MG63 (cell line): Measurements from ENCODE around the gene VPS39. TPM values are rescaled to one million over a fixed set of nuclear protein-coding genes. Genes with fewer than 3 reads are reported as not detected.

ENCODE experiments used
- DNase-seq: peaks from one replicate; pipeline ENCODE4 v3.0.0-alpha.2; 2020
- H3K27me3 ChIP-seq: fragments of 250-450 bp; sonication (Bioruptor Pico); 2 replicates; pipeline ENCODE4 v1.5.1; 2020; ENCODE audit warnings: mild to moderate bottlenecking, moderate library complexity
- H3K36me3 ChIP-seq: fragments of 250-450 bp; sonication (Bioruptor Pico); 2 replicates; pipeline ENCODE4 v1.5.1; 2020; ENCODE audit warnings: mild to moderate bottlenecking, moderate library complexity
- H3K4me3 ChIP-seq: fragments of 250-450 bp; sonication (Bioruptor Pico); 2 replicates; pipeline ENCODE4 v1.5.1; 2020; ENCODE audit warnings: mild to moderate bottlenecking, moderate library complexity
- H3K9me3 ChIP-seq: fragments of 250-450 bp; sonication (Bioruptor Pico); 2 replicates; pipeline ENCODE4 v1.5.1; 2020; ENCODE audit warnings: mild to moderate bottlenecking, moderate library complexity
- total RNA-seq: library from RNA; depleted of rRNA; stranded (reverse); fragments of >200 nt; shearing (Covaris generic); gene quantifications from 2 replicates; pipeline ENCODE4 v1.2.3, GENCODE V29; 2014; ENCODE audit warnings: low replicate concordance

The VPS39 gene
- total RNA-seq, 1 experiment from 2014 or later = 8.7 TPM

DNA sequence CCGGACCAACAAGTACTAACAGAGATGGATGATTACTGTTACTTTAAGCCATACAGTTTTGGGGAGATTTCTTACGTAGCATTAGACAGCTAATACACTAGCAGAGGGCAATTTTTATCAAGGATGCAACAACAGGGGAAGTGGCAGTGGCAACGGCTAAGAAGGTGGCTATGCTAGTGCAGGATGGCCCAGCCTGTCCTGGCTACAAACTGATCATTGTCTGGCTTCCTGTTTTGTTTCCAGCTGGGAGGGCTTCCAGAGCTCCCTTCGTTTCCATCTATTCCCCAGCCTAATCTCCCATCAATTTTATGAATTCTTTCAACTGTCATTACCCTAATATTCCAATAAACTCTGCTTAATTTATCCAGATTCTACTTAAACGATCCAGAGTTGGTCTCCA is 35.6 kb downstream of the VPS39 start:
- H3K4me3 ChIP-seq = no peak overlapping the region
- no peak for DNase-seq
- no peaks in the 10 kb centered on the region for H3K27me3 ChIP-seq
- peaks cover 16% of the 10 kb centered on the region for H3K36me3 ChIP-seq
- H3K9me3 ChIP-seq = no peaks in the 10 kb centered on the region

DNA sequence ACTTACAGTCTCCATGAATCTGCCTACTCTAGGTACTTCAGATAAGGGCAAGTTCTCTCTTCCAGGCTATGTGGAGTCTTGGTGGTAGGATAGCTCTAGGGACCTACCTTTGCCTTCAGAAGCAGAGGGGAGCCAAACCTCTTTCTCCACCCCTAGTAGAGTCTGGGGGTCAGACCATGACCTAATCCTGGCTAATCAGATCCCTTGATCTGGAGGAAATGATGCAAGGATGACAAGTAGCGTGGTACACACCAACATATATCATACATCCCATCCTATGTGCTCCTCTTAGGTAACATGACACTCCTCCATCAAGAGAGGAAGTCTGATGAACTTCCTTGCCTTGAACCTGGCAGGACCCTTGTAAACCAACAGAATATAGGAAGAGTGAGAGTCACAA is 36.3 kb downstream of the VPS39 start:
- no peaks in the 10 kb centered on the region for H3K27me3 ChIP-seq
- peaks cover 18% of the 10 kb centered on the region for H3K36me3 ChIP-seq
- DNase-seq = no peak
- no peak overlapping the region for H3K4me3 ChIP-seq
- no peaks in the 10 kb centered on the region for H3K9me3 ChIP-seq

DNA sequence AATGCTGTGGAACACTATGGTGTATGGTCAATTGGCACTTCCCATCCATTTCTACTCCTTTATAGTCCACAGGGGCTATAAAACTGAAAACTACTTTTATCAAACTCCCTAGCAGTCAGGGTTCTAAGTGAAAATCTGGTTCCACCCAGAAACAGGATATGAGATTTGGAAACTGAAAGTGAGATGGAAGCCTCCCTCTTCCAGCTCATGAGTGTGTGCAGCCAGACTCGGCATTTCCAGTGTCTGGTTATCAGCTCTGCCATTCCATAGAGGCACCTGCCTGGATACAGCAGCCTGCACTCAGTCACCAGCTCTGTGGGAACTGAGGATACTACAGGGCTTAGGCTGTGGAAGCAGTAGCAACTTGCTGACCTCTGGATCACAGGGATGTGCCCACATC is 37.0 kb downstream of the VPS39 start:
- Histone ChIP-seq H3K27me3 (no peaks in the 10 kb centered on the region), H3K9me3 (no peaks in the 10 kb centered on the region), H3K36me3 (peaks cover 19% of the 10 kb centered on the region), H3K4me3 (no peak overlapping the region)
- DNase-seq = no peak

DNA sequence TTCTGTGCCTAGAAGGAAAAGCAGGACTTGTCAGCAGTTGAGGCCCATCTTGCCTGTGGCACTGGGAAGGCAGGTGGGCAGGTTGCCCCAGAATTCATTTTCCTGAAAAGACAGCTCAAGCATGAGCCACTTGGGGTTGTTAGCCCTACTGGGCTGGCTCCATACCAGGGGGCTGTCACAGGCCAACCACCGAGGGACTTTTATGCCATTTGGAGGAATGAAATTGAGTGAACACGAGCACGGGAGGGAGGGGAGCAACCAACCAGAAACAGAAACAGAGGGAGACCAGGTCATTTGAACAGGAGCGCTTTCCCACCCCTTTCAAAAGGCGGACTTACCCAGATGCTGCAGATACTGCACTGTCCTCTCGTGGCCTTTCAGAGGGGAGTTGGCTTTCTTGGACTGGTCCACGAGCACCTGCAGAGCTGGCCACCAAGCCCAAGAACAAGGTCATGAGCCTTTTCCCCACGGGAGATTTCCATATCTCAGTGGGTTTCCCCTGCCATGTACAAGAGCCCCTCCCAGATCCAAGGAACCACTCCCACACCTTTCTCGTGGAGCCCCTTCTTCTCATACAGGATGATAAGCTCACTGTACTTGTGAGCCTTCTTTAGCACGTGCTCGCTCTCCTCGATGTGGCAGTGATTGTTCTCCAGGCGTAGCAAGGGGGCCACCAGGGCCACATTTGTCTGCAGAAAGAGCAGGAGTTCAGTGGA is 41.7 kb downstream of the VPS39 start:
- no peaks in the 10 kb centered on the region for H3K27me3 ChIP-seq
- H3K36me3 ChIP-seq = peaks cover 24% of the 10 kb centered on the region

DNA sequence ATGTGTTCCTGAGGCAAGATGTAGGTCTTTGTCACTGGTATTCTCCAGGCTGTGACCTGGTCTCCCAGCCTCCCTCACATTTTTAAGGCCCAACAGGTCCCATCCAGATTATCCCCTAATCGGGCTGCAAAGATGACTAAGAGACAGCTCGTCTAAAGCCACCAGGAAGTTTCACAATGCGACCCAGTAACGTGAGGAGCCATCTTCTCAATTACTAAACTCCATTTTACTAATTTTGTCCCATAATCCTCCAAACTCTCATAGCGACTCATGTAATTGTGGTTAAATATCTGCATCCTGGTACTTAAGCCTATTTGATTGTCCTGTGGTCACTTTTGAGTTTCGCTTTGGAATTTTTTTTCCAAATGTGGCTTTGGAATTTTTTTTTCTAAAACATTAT is 43.0 kb downstream of the VPS39 start:
- H3K36me3 ChIP-seq = peaks cover 24% of the 10 kb centered on the region
- no peaks in the 10 kb centered on the region for H3K9me3 ChIP-seq
- no peak overlapping the region for H3K4me3 ChIP-seq
- no peaks in the 10 kb centered on the region for H3K27me3 ChIP-seq
- DNase-seq = no peak

More for the DNA sequence above, 41.7 kb downstream of the VPS39 start:
- no peaks in the 10 kb centered on the region for H3K9me3 ChIP-seq
- DNase-seq = no peak
- H3K4me3 ChIP-seq = no peak overlapping the region

DNA sequence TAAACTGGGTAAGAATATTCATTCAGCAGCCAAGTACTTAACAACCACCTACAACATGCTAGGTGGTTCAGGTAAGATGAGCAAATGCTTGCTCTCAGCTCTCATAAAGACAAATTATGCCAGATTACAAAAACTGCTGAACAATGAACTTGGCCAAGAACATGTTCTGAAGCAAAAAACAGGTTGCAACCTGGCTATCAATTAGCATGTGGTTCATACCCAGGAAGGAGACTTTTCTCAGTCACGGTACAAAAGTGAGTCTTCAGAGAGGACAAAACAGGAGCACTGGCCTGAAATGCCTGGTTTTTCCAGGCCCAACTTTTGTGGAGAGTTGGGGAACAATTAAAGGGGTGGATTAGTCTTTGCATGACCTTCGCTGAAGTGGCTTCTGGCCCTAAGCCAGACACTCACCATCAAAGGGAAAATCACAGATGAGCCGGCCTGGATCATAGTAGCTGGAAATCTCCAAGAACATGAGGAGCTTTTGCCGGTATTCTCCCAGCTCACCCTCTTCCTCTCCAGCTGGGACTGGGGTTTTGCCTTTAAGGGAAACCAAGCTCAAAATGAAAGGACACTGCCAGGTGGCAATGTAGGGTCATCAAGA is 44.1 kb downstream of the VPS39 start:
- Histone ChIP-seq H3K27me3 (no peaks in the 10 kb centered on the region), H3K36me3 (peaks cover 24% of the 10 kb centered on the region), H3K9me3 (no peaks in the 10 kb centered on the region), H3K4me3 (no peak overlapping the region)
- DNase-seq = no peak

DNA sequence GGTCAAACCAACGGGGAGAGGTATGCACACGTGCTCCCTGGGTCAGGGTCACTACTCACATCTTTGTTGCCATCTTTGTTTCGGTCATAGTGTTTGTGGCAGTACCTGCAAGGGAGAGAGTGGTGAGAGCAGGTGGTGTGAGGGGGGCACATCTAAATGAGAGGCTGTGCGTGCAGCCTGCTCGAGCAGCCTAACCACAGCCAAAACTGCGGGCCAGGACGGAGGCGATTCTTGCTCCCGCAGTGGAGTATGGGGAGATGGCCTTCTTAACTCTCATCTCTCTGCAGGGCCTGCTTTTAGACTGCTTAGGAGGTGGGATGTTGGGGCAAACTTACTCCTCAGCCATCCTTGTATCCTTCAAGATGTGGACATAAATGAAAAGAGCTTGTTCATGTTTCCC is 44.8 kb downstream of the VPS39 start:
- DNase-seq = no peak
- Histone ChIP-seq H3K27me3 (no peaks in the 10 kb centered on the region), H3K4me3 (no peak overlapping the region), H3K36me3 (peaks cover 24% of the 10 kb centered on the region), H3K9me3 (no peaks in the 10 kb centered on the region)

DNA sequence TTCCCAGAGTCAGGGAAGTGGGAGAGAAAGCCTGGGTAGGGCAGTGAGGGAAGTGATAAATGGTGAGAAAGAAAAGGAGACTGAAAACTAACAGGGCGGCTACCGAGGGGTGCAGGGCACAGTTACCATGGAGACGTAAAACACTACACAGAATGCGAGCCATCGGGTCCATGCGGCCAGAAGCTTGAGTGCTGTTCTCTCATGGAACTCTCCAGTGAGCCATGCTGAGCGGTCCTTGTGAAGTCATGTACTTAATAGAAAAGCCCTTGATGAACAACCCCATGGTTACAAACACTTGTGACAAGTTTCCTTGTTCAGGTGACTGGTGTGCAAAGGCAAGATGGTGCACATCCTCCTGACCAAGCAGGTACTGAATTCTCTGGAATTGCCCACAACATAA is 48.0 kb downstream of the VPS39 start:
- peaks cover 11% of the 10 kb centered on the region for H3K36me3 ChIP-seq
- no peaks in the 10 kb centered on the region for H3K9me3 ChIP-seq
- no peak overlapping the region for H3K4me3 ChIP-seq
- H3K27me3 ChIP-seq = no peaks in the 10 kb centered on the region
- DNase-seq = no peak

DNA sequence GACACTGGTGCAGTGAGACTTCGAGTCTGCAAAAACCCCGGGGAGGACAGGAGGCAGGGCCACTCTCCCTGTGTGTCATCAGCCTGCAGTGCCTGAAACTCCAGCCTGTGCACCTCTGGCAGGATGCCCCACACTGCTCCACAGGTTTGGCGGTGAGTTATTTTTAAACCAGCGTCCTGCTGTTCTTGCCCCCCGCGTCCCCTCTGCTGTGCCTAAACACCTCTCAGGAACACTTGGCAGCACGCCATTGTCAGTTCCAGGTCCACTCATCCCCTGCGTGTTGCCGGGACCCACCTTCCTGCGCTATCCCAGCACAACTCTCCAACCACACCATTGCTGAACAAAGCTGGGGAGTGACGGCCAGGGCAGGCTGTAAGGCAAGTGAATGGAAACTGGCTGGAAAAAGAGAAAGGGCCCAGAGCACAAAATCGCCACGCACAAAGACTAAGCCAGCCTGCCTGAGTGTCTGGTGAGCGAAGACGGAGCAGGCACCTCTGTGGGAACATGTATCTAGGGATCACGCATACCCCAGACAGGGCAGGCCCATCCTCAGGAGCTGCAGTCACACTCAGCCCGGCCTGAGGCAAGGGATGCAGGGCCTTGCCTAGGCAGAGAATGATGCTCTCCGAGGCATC is 48.6 kb downstream of the VPS39 start:
- H3K9me3 ChIP-seq = no peaks in the 10 kb centered on the region
- DNase-seq = no peak
- H3K36me3 ChIP-seq = peaks cover 6% of the 10 kb centered on the region
- H3K27me3 ChIP-seq = no peaks in the 10 kb centered on the region
- no peak overlapping the region for H3K4me3 ChIP-seq

DNA sequence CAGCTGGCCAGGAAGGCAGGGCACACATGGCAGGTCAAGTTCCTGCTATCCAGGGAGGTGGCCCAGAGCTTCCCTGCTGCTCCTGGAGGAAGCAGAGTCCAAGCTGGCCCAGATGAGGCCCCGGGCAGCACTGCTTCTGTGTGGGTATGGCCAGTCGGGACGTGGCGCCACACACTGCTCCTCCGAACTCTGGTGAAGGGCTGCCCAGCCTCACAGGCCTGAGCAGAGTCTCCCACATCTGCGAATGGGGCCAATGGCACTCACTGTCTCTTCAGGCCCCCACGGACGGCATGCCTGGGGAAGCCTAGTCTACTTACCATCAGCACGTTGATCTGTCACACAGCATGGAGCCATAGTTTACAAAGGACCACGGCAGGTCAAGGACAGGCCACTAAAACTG is 49.2 kb downstream of the VPS39 start:
- H3K4me3 ChIP-seq = no peak overlapping the region
- H3K36me3 ChIP-seq = peaks cover under 1% of the 10 kb centered on the region
- DNase-seq = no peak
- H3K27me3 ChIP-seq = no peaks in the 10 kb centered on the region
- H3K9me3 ChIP-seq = no peaks in the 10 kb centered on the region

DNA sequence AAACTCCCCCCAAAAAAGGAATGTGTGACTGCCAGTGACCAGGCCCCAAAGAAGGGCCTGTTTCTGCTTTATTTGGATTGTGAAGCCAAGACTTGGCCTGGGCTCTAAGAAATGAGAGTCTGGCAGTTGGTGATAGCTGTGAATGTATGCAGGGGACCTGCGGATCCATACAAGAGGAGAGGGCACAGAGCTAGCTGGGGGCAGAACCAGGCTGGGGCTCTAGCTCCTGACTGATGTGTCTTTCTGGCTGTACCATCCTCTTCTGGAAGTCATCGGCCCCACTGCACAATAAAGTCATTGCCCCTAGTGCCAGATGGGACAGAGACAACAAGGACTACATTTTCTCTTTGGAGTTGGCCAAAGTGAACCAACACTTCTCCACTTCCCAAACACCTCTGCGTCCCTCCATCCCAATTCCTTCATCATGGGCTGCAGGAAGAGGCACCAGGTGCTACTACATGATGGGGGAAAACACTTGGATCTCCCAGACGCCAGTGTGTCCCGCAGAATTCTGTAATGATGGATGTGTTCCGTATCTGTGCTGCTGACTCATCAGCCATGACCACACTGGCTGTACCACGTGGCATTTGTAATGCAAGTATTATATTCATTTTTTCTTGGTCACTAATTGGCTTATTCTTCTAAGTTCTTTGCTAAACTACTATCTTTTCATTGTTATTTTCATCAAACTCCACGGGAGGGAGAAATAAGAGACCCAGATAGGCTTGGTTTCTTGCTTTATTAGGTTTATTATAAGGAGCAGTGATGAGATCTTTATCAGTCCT is 49.9 kb downstream of the VPS39 start:
- DNase-seq = peak; percentile 8
- H3K9me3 ChIP-seq = no peaks in the 10 kb centered on the region

DNA sequence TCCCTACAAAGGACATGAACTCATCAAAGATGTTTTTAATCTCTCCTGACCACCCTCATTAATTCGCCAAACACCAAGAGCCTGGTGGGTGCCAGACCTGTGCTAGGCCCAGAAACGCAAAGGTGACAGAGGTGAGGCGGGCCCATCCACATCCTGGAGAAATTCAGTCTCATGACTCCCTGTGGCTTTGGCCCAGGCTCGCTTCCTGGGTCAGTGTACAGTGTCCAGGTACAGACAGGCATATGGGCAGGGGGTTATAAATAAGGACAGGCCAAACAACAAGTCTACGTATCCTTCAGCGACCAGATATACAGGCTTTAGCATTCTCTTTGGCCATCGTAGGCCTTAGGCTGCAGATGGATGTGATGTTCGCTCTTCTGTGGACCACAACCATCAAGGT is 50.7 kb downstream of the VPS39 start:
- H3K27me3 ChIP-seq = no peaks in the 10 kb centered on the region
- no peak for DNase-seq
- no peak overlapping the region for H3K4me3 ChIP-seq
- H3K9me3 ChIP-seq = no peaks in the 10 kb centered on the region
- no peaks in the 10 kb centered on the region; the same call in none of the 2 replicates for H3K36me3 ChIP-seq

More for the DNA sequence above, 49.9 kb downstream of the VPS39 start:
- Histone ChIP-seq H3K36me3 (no peaks in the 10 kb centered on the region; the same call in none of the 2 replicates), H3K4me3 (no peak overlapping the region), H3K27me3 (no peaks in the 10 kb centered on the region)

DNA sequence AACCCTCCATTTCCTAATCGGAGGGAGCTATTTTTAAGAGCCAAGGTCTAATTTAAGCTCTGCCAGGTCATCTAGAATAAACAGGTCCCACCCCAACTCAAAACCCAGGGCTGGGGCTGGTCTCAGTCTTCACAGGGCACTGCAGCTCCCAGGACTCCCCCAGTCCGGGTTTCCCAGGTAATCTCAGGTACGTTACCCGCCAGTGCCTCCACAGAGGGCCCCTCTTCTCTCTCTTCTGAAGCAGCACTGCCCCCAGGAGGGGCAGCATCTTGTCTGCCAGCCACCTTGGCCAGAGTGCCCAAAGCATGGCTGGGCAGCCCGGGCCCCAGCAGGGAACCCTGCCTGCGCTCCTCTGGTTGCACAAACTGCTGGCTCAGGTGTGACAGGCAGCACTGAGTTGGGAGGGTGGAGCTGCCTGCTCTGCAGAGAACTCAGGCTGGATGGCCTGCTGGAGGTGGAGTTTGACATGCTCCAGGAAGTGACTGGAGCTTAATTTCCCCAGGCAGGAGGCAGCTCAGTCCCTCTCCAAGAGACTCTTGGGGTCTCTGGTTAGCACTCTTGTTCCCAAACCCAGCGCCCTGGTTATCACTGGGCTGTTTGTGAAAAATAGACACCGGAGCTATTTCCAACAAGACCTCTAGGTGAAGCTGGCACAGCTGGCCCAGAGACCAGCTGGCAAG is 51.7 kb downstream of the VPS39 start, which contains the start of gene PLA2G4F:
PLA2G4F (minus strand) TSS at position 394 of the 680 bp plus-strand sequence; CDS start at position 307, 87 bp downstream.
- Histone ChIP-seq H3K27me3 (no peaks in the 10 kb centered on the region), H3K4me3 (no peak within 1 kb of the TSS), H3K36me3 (no peaks in the 10 kb centered on the region; the same call in none of the 2 replicates), H3K9me3 (no peaks in the 10 kb centered on the region)
- no peak for DNase-seq

DNA sequence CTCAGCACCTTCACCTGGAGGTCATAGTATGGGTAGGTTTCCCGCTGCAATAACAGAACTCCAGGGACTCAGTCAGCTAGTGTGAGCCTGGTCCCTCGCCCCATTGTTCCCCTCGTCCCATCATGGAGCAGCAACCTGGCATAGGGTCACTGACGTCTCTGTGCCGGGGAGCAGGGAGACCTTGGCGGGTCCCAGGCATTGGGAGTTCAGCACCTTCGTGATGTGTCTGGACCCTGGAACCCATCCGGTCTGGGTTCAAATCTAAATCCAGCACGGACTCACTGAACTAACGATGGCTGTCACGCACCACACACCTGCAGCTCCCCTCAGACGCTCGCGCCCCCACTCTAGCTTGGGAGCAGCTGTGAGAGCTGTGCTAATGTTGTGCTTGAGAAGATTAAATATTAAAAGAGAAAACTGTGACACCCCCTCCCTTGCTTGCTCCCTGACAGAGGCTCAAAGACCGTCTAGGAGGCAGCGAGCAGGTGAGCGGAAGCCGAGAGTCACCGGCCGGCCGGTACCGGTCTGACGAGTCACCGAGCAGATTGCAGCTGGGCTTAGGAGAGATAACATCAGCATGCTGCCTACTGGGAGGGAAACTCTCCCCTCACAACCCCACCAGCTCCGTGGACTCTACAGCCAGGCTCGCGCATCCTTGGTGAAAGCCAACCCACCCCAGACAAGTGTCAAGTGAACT is 52.4 kb downstream of the VPS39 start:
- H3K36me3 ChIP-seq = no peaks in the 10 kb centered on the region; the same call in none of the 2 replicates
- H3K9me3 ChIP-seq = no peaks in the 10 kb centered on the region
- no peak overlapping the region for H3K4me3 ChIP-seq
- no peak for DNase-seq
- no peaks in the 10 kb centered on the region for H3K27me3 ChIP-seq

DNA sequence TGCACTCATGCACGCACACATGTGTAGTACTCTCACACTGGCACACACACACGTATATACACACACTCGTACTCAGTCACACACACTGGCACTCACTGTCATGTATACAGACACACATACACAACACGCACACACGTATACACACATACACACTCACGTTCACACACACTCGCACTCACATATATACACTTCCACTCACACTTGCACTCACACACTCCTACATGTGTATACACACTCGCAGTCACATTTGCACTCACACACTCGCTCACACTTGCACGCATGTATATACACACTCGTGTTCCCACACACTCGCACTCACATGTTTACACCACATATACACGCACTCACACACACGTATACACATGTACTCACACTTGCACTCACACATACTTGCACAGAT is 53.1 kb downstream of the VPS39 start:
- no peak overlapping the region for H3K4me3 ChIP-seq
- no peaks in the 10 kb centered on the region for H3K27me3 ChIP-seq
- no peaks in the 10 kb centered on the region for H3K9me3 ChIP-seq
- no peaks in the 10 kb centered on the region; the same call in 1 of the 2 replicates for H3K36me3 ChIP-seq
- no peak for DNase-seq
